GM19023 (cell line): ENCODE measurements around the gene ANKRD26.

Source experiments
- ATAC-seq: cut with Tn5 transposase; IDR thresholded peaks from one replicate; pipeline ENCODE4 v1.9.1; 2021; ENCODE audit warnings: mild to moderate bottlenecking, moderate library complexity; ENCODE audit not compliant: unreplicated experiment

The ANKRD26 gene

DNA sequence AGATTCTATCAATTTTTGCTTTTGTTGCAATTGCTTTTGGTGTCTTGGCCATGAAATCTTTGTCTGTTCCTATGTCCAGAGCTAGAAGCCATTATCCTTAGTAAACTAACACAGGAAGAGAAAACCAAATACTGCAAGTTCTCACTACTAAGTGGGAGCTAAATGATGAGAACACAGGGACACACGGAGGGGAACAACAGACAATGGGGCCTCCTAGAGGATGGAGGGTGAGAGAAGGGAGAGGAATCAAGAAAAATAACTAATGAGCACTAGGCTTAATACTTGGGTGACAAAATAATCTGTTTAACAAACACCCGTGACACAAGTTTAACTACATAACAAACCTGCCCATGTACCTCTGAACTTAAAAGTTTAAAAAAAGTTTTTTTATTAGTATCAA is 78.2 kb downstream of the ANKRD26 start:
- no peak for ATAC-seq

GRCh38 chr10:27020243-27020642 is 80.1 kb downstream of the ANKRD26 start:
- no peak for ATAC-seq

DNA sequence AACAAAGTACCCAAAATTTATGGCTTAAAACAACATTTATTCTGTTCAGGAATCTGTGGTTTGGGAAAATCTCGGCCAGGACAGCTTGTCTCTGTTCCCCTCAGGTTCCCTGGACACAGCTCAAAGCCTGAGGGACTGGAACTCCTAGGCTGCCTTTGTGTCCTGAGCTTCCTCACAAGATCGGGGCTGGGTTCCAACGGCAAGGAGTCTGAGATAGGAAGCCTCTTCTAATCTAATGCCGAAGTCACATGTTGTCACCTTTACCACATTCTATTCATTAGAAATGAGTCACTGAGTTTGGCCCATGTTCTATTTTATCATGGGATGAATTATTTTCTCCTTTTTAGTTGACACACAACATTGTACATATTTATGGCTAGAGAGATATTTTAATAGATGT is 80.5 kb downstream of the ANKRD26 start:
- ATAC-seq = no peak

GRCh38 chr10:26997610-26998009 is 102.7 kb downstream of the ANKRD26 start:
- no peak for ATAC-seq

DNA sequence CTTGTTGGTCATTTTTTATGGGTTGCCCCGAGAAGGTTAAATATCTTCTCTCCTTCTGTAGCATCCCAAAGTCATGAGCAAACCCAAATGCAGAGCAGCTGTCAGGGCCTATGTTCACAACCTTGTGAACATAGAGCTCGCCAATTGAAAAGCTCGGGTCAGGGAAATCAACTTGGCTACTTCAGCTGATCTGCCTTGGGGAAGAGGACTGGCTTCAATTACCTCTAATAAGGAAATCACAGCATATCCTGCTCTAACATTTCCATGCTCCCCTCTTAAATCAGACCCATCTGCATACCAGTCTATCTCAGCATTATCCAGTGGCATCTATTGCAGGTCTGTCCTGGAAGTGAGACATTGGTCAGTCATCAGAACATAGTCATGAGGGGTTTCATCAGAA is 105.6 kb downstream of the ANKRD26 start:
- ATAC-seq = no peak

DNA sequence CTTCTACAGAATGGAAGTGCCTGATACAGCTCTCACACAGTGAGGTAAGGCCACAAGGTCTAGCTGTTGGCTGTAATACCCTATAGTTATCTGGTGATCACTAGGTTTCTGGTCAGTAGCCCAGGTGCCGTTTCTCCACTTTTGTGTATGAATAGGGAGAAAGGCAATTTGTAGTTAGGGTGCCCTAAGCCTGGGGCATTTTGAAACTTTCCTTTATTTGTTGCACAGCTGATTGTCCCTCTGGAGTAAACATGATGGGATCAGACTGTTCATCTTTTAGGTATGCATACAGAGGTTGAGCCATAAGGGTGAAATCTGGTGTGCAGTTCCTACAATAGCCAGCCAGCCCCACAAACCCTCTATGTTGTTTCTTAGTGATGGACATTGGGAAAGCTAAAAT is 112.4 kb downstream of the ANKRD26 start:
- no peak for ATAC-seq

- ATAC-seq = no peak
Measured at GRCh38 chr10:26983156-26983555, 117.1 kb downstream of the ANKRD26 start.

DNA sequence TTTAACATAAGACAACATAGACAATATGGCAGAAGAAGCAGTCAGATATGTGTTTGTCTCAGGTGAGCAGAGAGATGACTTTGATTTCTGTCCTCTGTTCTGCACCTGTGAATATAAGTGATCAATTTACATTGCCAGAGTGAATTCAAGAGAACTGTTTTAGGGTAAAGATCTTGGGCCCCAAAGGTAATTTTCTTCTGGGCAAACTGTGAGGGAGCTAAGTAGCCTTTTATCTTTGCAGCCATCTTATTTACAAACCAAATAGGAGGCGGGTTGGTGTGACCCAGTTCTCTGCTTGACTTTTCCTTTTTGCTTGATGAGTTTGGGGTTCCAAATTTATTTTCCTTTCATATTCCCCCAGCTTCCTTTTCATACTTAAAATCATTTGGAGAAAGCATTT is 118.2 kb downstream of the ANKRD26 start:
- no peak for ATAC-seq

GRCh38 chr10:26981232-26981824 is 119.0 kb downstream of the ANKRD26 start:
- no peak for ATAC-seq

DNA sequence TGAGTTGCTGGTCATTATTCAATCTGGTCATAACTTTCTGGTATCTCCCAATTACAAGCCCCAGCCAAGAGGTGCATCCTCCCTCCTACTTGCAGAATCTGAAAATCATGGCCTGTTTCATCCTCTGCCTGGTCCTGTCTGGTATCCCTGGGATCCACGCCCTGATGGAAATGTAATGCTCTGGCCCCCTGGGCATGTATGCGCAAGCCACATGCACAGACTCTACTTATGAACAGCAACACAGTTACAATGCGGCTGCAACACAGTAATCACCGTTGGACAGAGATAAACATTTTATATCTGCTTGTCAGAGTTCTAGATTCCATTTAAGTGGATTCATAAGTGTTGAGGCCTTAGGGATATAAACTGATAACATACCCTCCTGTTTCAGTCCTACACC is 121.8 kb downstream of the ANKRD26 start:
- ATAC-seq = no peak

DNA sequence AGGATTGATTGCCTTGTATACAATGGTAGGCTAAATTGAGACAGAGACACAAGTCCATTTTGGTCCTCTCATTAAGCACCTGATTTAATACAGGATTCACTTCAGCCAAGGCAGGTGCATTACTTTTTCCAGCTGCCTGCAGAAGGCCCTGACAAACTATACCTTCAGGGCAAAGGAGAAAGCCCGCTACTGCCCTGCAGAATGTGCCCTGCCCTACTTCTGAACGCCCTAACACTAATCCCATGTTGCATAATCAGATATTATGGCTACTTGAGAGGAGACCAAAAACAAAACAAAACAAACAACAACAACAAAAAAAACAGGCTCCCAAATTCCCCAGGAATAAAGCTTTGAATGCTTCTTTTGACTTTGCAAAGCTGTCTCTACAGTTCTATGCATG is 122.7 kb downstream of the ANKRD26 start:
- ATAC-seq = no peak

GRCh38 chr10:26970667-26971066 is 129.6 kb downstream of the ANKRD26 start:
- no peak for ATAC-seq

DNA sequence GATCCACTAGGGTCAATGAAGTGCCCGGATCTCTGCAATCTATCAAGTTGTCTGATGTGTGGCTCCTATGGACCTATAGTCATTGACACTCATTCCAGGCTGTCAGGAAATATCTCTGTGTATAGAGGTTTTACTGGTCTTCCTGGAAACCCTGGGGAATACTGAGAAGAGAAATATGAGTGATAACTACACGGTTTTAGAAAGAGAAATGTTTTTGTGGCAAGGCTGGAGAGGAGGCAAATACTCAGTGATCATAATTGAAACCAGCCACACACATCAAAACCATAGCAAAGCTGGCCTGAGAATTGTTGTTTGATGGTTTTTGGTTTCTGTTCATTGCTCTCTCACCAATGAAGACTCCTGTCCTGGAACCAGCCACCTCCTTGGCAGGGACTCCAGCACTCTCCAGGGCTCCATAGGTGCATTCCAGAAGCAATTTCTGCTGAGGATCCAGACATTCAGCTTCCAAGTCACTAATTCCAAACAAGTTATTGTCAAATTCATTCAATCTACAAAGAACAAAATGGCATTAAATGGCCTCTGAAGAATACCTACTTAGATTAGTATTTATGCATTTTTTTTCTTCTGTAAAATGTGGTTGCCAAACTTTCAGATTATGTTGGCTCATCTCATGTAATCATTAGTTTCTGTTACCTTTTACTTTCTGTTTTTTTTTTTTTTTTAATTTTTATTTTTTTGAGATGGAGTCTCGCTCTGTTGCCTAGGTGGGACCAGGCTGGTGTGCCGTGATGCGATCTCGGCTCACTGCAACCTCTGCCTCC is 131.0 kb downstream of the ANKRD26 start:
- ATAC-seq = peak; percentile 79

DNA sequence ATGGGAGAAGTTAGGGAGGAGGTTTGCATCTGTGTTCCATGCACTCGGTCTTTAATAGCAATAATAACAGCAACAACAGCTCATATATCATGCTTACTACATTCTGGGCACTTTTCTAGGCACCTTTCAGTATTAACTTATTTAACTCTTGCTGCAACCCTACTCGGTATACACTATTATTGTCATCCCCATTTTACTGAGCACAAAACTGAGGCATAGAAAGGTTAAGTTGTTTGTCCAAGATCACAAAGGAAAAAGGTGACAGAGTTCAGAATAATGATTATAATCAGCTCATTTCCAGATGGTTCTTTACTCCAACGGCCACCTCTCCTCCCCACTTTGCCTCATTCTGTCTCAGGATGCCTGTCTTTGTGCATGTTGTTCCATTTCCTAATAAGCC is 137.5 kb downstream of the ANKRD26 start:
- no peak for ATAC-seq

DNA sequence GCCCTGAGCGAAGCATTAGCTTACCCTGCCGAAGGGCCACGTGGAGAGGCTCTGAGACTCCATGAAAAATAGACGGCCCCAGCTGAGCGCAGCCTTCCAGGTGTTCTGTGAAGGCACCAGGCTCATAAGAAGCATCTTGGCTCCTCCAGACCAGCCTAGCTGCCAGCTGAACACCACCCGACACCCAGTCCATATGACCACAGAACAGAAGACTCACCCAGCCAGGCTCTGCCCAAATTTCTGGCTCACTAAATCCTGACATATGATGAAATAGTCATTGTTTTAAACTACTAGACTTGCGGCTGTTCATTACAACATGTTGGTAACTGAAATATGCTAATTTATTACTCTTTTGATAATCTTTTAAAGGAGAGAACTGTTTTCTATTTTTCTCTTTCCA is 140.0 kb downstream of the ANKRD26 start:
- ATAC-seq = no peak

GRCh38 chr10:26959841-26960240 is 140.5 kb downstream of the ANKRD26 start:
- ATAC-seq = no peak
